Mesendoderm (in vitro differentiated cells): ENCODE measurements around the gene CDH8.
A peak's percentile ranks its signal among the peaks of the same experiment; 100 is the strongest.

Experiments used
- DNase-seq: peaks from one replicate; pipeline ENCODE4 v3.0.0; 2013
- H2AK5ac ChIP-seq: 2 replicates; pipeline ENCODE4 v1.6.1; 2013; ENCODE audit warnings: low read length, inconsistent platforms
- H2BK120ac ChIP-seq: 2 replicates; pipeline ENCODE4 v1.6.1; 2013; ENCODE audit warnings: low read depth, mild to moderate bottlenecking, low read length, moderate library complexity, mixed read lengths
- H2BK15ac ChIP-seq: replicated peaks from 2 replicates; pipeline ENCODE4 v1.6.1; 2013; ENCODE audit warnings: low read depth, mild to moderate bottlenecking, moderate library complexity
- H2BK5ac ChIP-seq: 2 replicates; pipeline ENCODE4 v1.6.1; 2013; ENCODE audit warnings: low read length, inconsistent platforms
- H3K18ac ChIP-seq: 2 replicates; pipeline ENCODE4 v1.6.1; 2013; ENCODE audit warnings: mild to moderate bottlenecking, low read length, mixed read lengths
- H3K23ac ChIP-seq: one replicate; pipeline ENCODE4 v1.6.1; 2013; ENCODE audit warnings: low read length
- H3K27ac ChIP-seq: 2 replicates; pipeline ENCODE4 v1.5.1; 2013; ENCODE audit warnings: low read depth, mild to moderate bottlenecking, inconsistent platforms, low read length, moderate library complexity
- H3K27me3 ChIP-seq: 2 replicates; pipeline ENCODE4 v1.6.1; 2013; ENCODE audit warnings: low read length, control low read depth, mild to moderate bottlenecking, inconsistent platforms; ENCODE audit not compliant: insufficient read depth, poor library complexity
- H3K36me3 ChIP-seq: 2 replicates; pipeline ENCODE4 v1.6.1; 2013; ENCODE audit warnings: low read length, inconsistent platforms; ENCODE audit not compliant: control insufficient read depth, insufficient read depth
- H3K4ac ChIP-seq: one replicate; pipeline ENCODE4 v1.6.1; 2013; ENCODE audit warnings: low read depth, mild to moderate bottlenecking, low read length, moderate library complexity
- H3K4me1 ChIP-seq: 2 replicates; pipeline ENCODE4 v1.6.1; 2013; ENCODE audit warnings: low read depth, low read length, inconsistent platforms; ENCODE audit not compliant: control insufficient read depth
- H3K4me2 ChIP-seq: 2 replicates; pipeline ENCODE4 v1.6.1; 2013; ENCODE audit warnings: low read length
- H3K4me3 ChIP-seq: 2 replicates; pipeline ENCODE4 v1.5.1; 2013; ENCODE audit warnings: mild to moderate bottlenecking, low read length
- H3K56ac ChIP-seq: one replicate; pipeline ENCODE4 v1.6.1; 2013; ENCODE audit warnings: low read length
- H3K79me1 ChIP-seq: 2 replicates; pipeline ENCODE4 v1.6.1; 2013; ENCODE audit warnings: low read length, inconsistent platforms
- H3K79me2 ChIP-seq: 2 replicates; pipeline ENCODE4 v1.6.1; 2013; ENCODE audit warnings: mild to moderate bottlenecking, low read length; ENCODE audit not compliant: control insufficient read depth, insufficient read depth
- H3K9ac ChIP-seq: 2 replicates; pipeline ENCODE4 v1.6.1; 2013; ENCODE audit warnings: low read length, inconsistent platforms
- H4K5ac ChIP-seq: one replicate; pipeline ENCODE4 v1.6.1; 2013; ENCODE audit warnings: low read length
- H4K8ac ChIP-seq: one replicate; pipeline ENCODE4 v1.6.1; 2013; ENCODE audit warnings: low read depth, mild to moderate bottlenecking, control low read depth, low read length, moderate library complexity
- WGBS: extraction: QIAGEN DNeasy Blood & Tissue Kit; methylation state at CpG from one replicate; pipeline ENCODE4 v1.1.7; 2013; ENCODE audit warnings: low lambda C conversion rate, missing lambda C conversion rate; ENCODE audit not compliant: insufficient coverage; ENCODE audit errors: extremely low coverage; 5-methylcytosine and 5-hydroxymethylcytosine counted together

Gene CDH8

GRCh38 chr16:61909074-61909473, 127.2 kb downstream of the CDH8 start:
- Histone ChIP-seq H4K5ac (no peak overlapping the region), H3K4me2 (no peak overlapping the region), H4K8ac (no peak overlapping the region), H3K18ac (no peak overlapping the region), H3K56ac (no peak overlapping the region), H3K4me1 (no peaks in the 10 kb centered on the region), H3K79me2 (no peaks in the 10 kb centered on the region), H3K36me3 (no peaks in the 10 kb centered on the region), H2BK120ac (no peak overlapping the region), H3K27ac (no peak overlapping the region), H2AK5ac (no peak overlapping the region), H3K4ac (no peak overlapping the region), H3K79me1 (no peaks in the 10 kb centered on the region), H3K27me3 (no peaks in the 10 kb centered on the region), H3K23ac (no peak overlapping the region), H3K4me3 (no peak overlapping the region), H2BK5ac (no peak overlapping the region), H3K9ac (no peak overlapping the region), H2BK15ac (no peak overlapping the region)
- no peak for DNase-seq
- WGBS = no CpG with 5 or more reads among the region's 3 CpGs

GRCh38 chr16:61908426-61908825, 127.8 kb downstream of the CDH8 start:
- no peak overlapping the region for H3K56ac ChIP-seq
- no peak overlapping the region for H3K18ac ChIP-seq
- H2BK5ac ChIP-seq = no peak overlapping the region
- no peak overlapping the region for H4K8ac ChIP-seq
- no peak overlapping the region for H4K5ac ChIP-seq
- H3K36me3 ChIP-seq = no peaks in the 10 kb centered on the region
- no peak for DNase-seq
- no peak overlapping the region for H2AK5ac ChIP-seq
- H3K4me1 ChIP-seq = no peaks in the 10 kb centered on the region
- H3K4me3 ChIP-seq = no peak overlapping the region
- no peak overlapping the region for H3K23ac ChIP-seq
- WGBS = no CpG with 5 or more reads among the region's 1 CpG
- H3K4me2 ChIP-seq = no peak overlapping the region
- H3K79me2 ChIP-seq = no peaks in the 10 kb centered on the region
- H2BK120ac ChIP-seq = no peak overlapping the region
- H3K79me1 ChIP-seq = no peaks in the 10 kb centered on the region
- H2BK15ac ChIP-seq = no peak overlapping the region
- H3K4ac ChIP-seq = no peak overlapping the region
- H3K27me3 ChIP-seq = no peaks in the 10 kb centered on the region
- no peak overlapping the region for H3K9ac ChIP-seq
- H3K27ac ChIP-seq = no peak overlapping the region

GRCh38 chr16:61901689-61902088, 134.5 kb downstream of the CDH8 start:
- no peak for DNase-seq
- H4K8ac ChIP-seq = no peak overlapping the region
- H3K18ac ChIP-seq = no peak overlapping the region
- H3K4me1 ChIP-seq = no peaks in the 10 kb centered on the region
- H2BK120ac ChIP-seq = no peak overlapping the region
- H3K27me3 ChIP-seq = no peaks in the 10 kb centered on the region
- no peak overlapping the region for H2BK15ac ChIP-seq
- no peak overlapping the region for H3K4me2 ChIP-seq
- H3K79me1 ChIP-seq = no peaks in the 10 kb centered on the region
- H3K23ac ChIP-seq = no peak overlapping the region
- H3K27ac ChIP-seq = no peak overlapping the region
- H3K9ac ChIP-seq = no peak overlapping the region
- no peak overlapping the region for H2AK5ac ChIP-seq
- no peak overlapping the region for H3K4me3 ChIP-seq
- H2BK5ac ChIP-seq = no peak overlapping the region
- no peaks in the 10 kb centered on the region for H3K36me3 ChIP-seq
- no CpG with 5 or more reads among the region's 1 CpG for WGBS
- no peak overlapping the region for H4K5ac ChIP-seq
- no peaks in the 10 kb centered on the region for H3K79me2 ChIP-seq
- H3K4ac ChIP-seq = no peak overlapping the region
- no peak overlapping the region for H3K56ac ChIP-seq

- Histone ChIP-seq H4K8ac (no peak overlapping the region), H3K79me1 (no peaks in the 10 kb centered on the region)
- no CpG with 5 or more reads among the region's 1 CpG for WGBS
These were observed 135.8 kb downstream of the CDH8 start for GRCh38 chr16:61900482-61900881.

GRCh38 chr16:61897657-61898056, 138.6 kb downstream of the CDH8 start:
- WGBS = no CpG with 5 or more reads among the region's 3 CpGs
- no peak overlapping the region for H3K4me3 ChIP-seq

More at GRCh38 chr16:61900482-61900881, 135.8 kb downstream of the CDH8 start:
- Histone ChIP-seq H3K9ac (no peak overlapping the region), H2BK5ac (no peak overlapping the region), H3K4ac (no peak overlapping the region), H3K27me3 (no peaks in the 10 kb centered on the region), H3K23ac (no peak overlapping the region), H3K4me3 (no peak overlapping the region), H2AK5ac (no peak overlapping the region), H3K36me3 (no peaks in the 10 kb centered on the region), H3K18ac (no peak overlapping the region), H4K5ac (no peak overlapping the region), H3K56ac (no peak overlapping the region), H2BK120ac (no peak overlapping the region), H3K27ac (no peak overlapping the region), H2BK15ac (no peak overlapping the region), H3K79me2 (no peaks in the 10 kb centered on the region), H3K4me1 (no peaks in the 10 kb centered on the region), H3K4me2 (no peak overlapping the region)
- DNase-seq = no peak

GRCh38 chr16:61892531-61892930, 143.7 kb downstream of the CDH8 start:
- Histone ChIP-seq H4K5ac (no peak overlapping the region), H2BK120ac (no peak overlapping the region), H3K9ac (no peak overlapping the region), H4K8ac (no peak overlapping the region), H3K18ac (no peak overlapping the region), H3K56ac (no peak overlapping the region), H3K4ac (no peak overlapping the region), H3K27ac (no peak overlapping the region), H3K4me2 (no peak overlapping the region), H3K23ac (no peak overlapping the region), H3K27me3 (no peaks in the 10 kb centered on the region), H3K4me1 (no peaks in the 10 kb centered on the region), H3K36me3 (no peaks in the 10 kb centered on the region), H3K4me3 (no peak overlapping the region), H2BK15ac (no peak overlapping the region), H2AK5ac (no peak overlapping the region), H3K79me2 (no peaks in the 10 kb centered on the region), H3K79me1 (no peaks in the 10 kb centered on the region), H2BK5ac (no peak overlapping the region)
- no CpG with 5 or more reads among the region's 2 CpGs for WGBS
- peak; percentile 47 for DNase-seq

More at GRCh38 chr16:61897657-61898056, 138.6 kb downstream of the CDH8 start:
- Histone ChIP-seq H3K27ac (no peak overlapping the region), H3K79me2 (no peaks in the 10 kb centered on the region), H4K5ac (no peak overlapping the region), H2BK120ac (no peak overlapping the region), H3K9ac (no peak overlapping the region), H2BK5ac (no peak overlapping the region), H4K8ac (no peak overlapping the region), H3K56ac (no peak overlapping the region), H2BK15ac (no peak overlapping the region), H3K23ac (no peak overlapping the region), H3K18ac (no peak overlapping the region), H3K27me3 (no peaks in the 10 kb centered on the region), H2AK5ac (no peak overlapping the region), H3K36me3 (no peaks in the 10 kb centered on the region), H3K4ac (no peak overlapping the region), H3K79me1 (no peaks in the 10 kb centered on the region), H3K4me2 (no peak overlapping the region), H3K4me1 (no peaks in the 10 kb centered on the region)
- no peak for DNase-seq
